Sigmoid colon (tissue), 7 donors: ENCODE data around the gene NCBP3. TPM values are rescaled to one million over a fixed set of nuclear protein-coding genes. Genes with fewer than 3 reads are reported as not detected.
A peak's percentile ranks its signal among the peaks of the same experiment; 100 is the strongest.

ENCODE experiments used
- DNase-seq: peaks from one replicate; pipeline ENCODE4 v3.0.0-alpha.2; 2019
- H3K27ac ChIP-seq, 4 donors: fragments of 200-600 bp; sonication (generic); one replicate each; pipeline ENCODE4 v1.5.1; 2016 to 2019; ENCODE audit warnings: mild to moderate bottlenecking in 1 of 4
- H3K27me3 ChIP-seq, 3 donors: fragments of 200-600 bp; sonication (generic); one replicate each; pipeline ENCODE4 v1.5.1; 2019; ENCODE audit warnings: mild to moderate bottlenecking in 1 of 3
- H3K36me3 ChIP-seq, 4 donors: fragments of 200-600 bp; sonication (generic); one replicate each; pipeline ENCODE4 v1.5.1; 2016 to 2019
- H3K4me1 ChIP-seq, 4 donors: fragments of 200-600 bp; sonication (generic); one replicate each; pipeline ENCODE4 v1.5.1; 2017 to 2019
- H3K4me3 ChIP-seq, 4 donors: fragments of 200-600 bp; sonication (generic); one replicate each; pipeline ENCODE4 v1.5.1; 2017 to 2019; ENCODE audit warnings: mild to moderate bottlenecking in 2 of 4, moderate library complexity in 1 of 4
- H3K9me3 ChIP-seq, 4 donors: fragments of 200-600 bp in 3 of 4; sonication (generic) in 3 of 4; one replicate each; pipeline versions ENCODE4 v1.5.1 to v1.6.1; 2013 to 2019
- EP300 ChIP-seq, 4 donors: sonication (generic); formaldehyde crosslinking; IDR thresholded peaks; one replicate each; pipeline ENCODE4 v1.6.1; 2017; ENCODE audit warnings: antibody characterized with exemption in 4 of 4
- POLR2A ChIP-seq, 2 donors: fragments of 450-650 bp; IDR thresholded peaks; one replicate each; pipeline ENCODE4 v1.6.1; 2016; ENCODE audit warnings: antibody characterized with exemption in 2 of 2, mild to moderate bottlenecking in 2 of 2, moderate library complexity in 2 of 2
- POLR2AphosphoS5 ChIP-seq, 4 donors: sonication (generic); formaldehyde crosslinking; IDR thresholded peaks; one replicate each; pipeline ENCODE4 v1.6.1; 2017; ENCODE audit warnings: antibody characterized with exemption in 4 of 4
- WGBS, 2 donors: extraction: QIAGEN DNeasy Blood & Tissue Kit; methylation state at CpG; one replicate each; pipeline ENCODE4 v1.1.7; 2013; 5-methylcytosine and 5-hydroxymethylcytosine counted together
- intact Hi-C: fragments of 100-400 bp; cut with DNase I; formaldehyde crosslinking; loops from one replicate; pipeline ENCODE4 v1.15.1; 2023
- polyA plus RNA-seq, 3 donors: library from polyadenylated mRNA; stranded (reverse); fragments of 200-250 nt; gene quantifications; one replicate each; pipeline ENCODE4 v1.2.3, GENCODE V29; 2013
- total RNA-seq, 4 donors: library from RNA; depleted of rRNA; stranded (reverse); fragments of >200 nt; gene quantifications; one replicate each; pipeline ENCODE4 v1.1.0, GENCODE V29; 2016
- TF ChIP-seq, protein P1 (sequence below), 4 experiments: fragments of 450-650 bp in 3 of 4; fragments of 200-600 bp in 1 of 4; IDR thresholded peaks; one replicate each; pipeline ENCODE4 v1.5.1; 2016 to 2019; ENCODE audit warnings: antibody characterized with exemption in 4 of 4, mild to moderate bottlenecking in 3 of 4, moderate library complexity in 2 of 4
- donor health status: healthy with polysubstance abuse.
- donor health status: Bipolar disorder and iron deficiency.
- donor health status: healthy.

NCBP3 gene, protein sequence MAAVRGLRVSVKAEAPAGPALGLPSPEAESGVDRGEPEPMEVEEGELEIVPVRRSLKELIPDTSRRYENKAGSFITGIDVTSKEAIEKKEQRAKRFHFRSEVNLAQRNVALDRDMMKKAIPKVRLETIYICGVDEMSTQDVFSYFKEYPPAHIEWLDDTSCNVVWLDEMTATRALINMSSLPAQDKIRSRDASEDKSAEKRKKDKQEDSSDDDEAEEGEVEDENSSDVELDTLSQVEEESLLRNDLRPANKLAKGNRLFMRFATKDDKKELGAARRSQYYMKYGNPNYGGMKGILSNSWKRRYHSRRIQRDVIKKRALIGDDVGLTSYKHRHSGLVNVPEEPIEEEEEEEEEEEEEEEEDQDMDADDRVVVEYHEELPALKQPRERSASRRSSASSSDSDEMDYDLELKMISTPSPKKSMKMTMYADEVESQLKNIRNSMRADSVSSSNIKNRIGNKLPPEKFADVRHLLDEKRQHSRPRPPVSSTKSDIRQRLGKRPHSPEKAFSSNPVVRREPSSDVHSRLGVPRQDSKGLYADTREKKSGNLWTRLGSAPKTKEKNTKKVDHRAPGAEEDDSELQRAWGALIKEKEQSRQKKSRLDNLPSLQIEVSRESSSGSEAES
- total RNA-seq (10 to 100 TPM; 20.9 to 23.0 (median 21.7) TPM), polyA plus RNA-seq (10 to 100 TPM in 2 of 3 donors, 1 to 10 TPM in 1; 8.4 to 34.8 (median 11.6) TPM)

DNA sequence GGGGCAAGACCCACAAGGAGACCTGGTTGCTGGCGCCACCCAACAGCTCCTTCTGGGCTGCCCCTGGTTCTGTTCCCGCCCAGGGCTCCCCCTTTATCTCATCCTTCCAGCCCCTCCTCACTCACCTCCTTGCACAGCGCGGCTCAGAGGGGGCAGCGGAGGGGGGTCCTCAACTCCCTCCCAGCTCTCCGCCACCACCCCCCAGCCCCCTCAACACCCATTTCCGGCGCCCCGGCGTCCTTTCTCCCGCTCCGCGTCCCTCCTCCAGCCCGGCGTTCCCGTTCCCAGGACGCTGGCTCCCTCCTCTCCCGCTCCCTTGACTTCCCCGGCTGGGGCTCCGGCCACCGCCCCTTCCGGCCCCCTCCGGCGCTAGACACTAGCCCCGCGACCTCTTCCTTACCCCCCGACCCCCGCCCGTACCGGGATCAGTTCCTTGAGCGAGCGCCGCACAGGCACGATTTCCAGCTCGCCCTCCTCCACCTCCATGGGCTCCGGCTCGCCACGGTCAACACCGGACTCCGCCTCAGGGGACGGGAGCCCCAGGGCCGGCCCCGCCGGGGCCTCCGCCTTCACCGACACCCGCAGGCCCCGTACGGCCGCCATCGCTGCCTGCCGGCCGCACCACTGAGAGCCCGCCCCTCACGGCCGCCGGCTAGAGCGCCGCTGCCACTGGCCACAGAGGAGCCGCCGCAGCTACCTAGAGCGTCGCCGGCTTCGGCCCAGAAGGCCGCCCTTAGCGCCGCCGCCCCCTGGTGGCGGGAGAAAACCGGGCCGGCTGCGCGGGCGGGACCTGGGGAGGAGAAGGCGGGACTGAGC lies at the start of gene NCBP3:
TSS of gene NCBP3 (minus strand) at position 626 of the 816 bp plus-strand sequence. CDS start at position 603, 23 bp downstream.
- peak; percentile 95 for DNase-seq
- Histone ChIP-seq H3K4me3 (peak within 1 kb of the TSS; percentile 78 to 100 (median 88)), H3K4me1 (peaks cover 0 to 22% (median 19%) of the 10 kb centered on the region in 4 donors), H3K27ac (peak within 1 kb of the TSS; percentile 91 to 97 (median 93)), H3K36me3 (peaks cover 0 to 30% (median 9%) of the 10 kb centered on the region in 4 donors), H3K9me3 (no peaks in the 10 kb centered on the region), H3K27me3 (no peaks in the 10 kb centered on the region)
- 1% methylated on average over 76 of the region's 76 CpGs for WGBS, 2 donors
- intact Hi-C loops, result loop anchor here (1.0 to 2.0 kb wide), 2 partner anchors 45 to 109 kb away; no protein-coding TSS in a partner anchor
- no peak for TF ChIP-seq EP300 (IDR thresholded peaks at IDR 0.05)
- TF ChIP-seq, protein P1, sequence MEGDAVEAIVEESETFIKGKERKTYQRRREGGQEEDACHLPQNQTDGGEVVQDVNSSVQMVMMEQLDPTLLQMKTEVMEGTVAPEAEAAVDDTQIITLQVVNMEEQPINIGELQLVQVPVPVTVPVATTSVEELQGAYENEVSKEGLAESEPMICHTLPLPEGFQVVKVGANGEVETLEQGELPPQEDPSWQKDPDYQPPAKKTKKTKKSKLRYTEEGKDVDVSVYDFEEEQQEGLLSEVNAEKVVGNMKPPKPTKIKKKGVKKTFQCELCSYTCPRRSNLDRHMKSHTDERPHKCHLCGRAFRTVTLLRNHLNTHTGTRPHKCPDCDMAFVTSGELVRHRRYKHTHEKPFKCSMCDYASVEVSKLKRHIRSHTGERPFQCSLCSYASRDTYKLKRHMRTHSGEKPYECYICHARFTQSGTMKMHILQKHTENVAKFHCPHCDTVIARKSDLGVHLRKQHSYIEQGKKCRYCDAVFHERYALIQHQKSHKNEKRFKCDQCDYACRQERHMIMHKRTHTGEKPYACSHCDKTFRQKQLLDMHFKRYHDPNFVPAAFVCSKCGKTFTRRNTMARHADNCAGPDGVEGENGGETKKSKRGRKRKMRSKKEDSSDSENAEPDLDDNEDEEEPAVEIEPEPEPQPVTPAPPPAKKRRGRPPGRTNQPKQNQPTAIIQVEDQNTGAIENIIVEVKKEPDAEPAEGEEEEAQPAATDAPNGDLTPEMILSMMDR (IDR thresholded peaks at IDR 0.05), result peak; percentile 86 to 92 (median 90)
- TF ChIP-seq POLR2A (IDR thresholded peaks at IDR 0.05), result peak; percentile 70 to 77
- peak; percentile 56 to 93 (median 88) for TF ChIP-seq POLR2AphosphoS5 (IDR thresholded peaks at IDR 0.05)

DNA sequence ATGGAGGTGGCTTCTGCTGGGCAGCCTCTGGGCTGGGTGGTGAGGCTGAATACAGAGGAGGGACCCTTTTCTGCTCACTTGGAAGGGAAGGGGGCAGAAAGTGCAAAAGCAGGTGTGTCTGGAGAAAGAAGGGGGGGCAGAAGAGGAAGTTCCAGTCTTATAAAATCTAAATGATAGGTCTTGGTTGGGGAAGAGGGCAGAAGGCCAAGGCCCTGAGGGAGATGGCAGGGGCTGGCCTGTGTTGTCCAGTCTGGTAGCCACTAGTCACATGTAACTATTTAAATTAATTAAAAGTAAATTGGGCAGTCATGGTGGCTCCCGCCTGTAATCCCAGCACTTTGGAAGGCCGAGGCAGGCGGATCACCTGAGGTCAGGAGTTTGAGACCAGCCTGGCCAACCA lies 49.3 kb upstream of the NCBP3 start:
- Histone ChIP-seq H3K27me3 (no peaks in the 10 kb centered on the region), H3K4me3 (no peak overlapping the region), H3K4me1 (peaks cover 0 to 46% (median 44%) of the 10 kb centered on the region in 4 donors), H3K9me3 (no peaks in the 10 kb centered on the region), H3K27ac (peak overlapping the region; percentile 8 to 96 (median 51)), H3K36me3 (no peaks in the 10 kb centered on the region)
- DNase-seq, result no peak
- 97% methylated on average over 3 of the region's 3 CpGs for WGBS, 2 donors
- TF ChIP-seq POLR2AphosphoS5 (IDR thresholded peaks at IDR 0.05), result no peak
- no peak for TF ChIP-seq EP300 (IDR thresholded peaks at IDR 0.05)
- intact Hi-C loops, result no loop called here

DNA sequence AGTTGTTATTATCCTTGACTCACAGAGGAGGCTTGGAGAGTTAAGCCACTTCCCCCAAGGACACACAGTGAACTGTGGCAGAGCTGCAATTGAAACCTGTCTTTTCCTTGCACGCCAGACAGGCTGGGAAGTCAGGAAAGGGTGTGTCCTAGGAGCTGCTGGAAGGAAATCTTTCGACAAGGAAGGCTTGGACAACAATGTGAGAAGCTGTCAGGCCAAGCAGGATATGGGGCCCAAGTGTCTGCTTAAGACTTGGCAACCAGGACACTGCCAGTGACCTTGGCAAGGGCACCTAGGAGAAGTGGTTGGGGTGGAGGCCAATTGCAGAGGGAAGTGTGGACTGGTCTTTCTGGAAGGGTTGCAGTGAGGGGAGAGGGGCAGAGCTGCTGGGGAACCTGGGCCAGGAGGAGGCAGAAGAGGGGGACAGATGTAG lies 48.9 kb upstream of the NCBP3 start:
- H3K4me3 ChIP-seq, result no peak overlapping the region
- no peaks in the 10 kb centered on the region for H3K36me3 ChIP-seq
- H3K4me1 ChIP-seq, result peaks cover 0 to 50% (median 48%) of the 10 kb centered on the region in 4 donors
- peak overlapping the region; percentile 18 to 96 (median 86) for H3K27ac ChIP-seq
- no peaks in the 10 kb centered on the region for H3K27me3 ChIP-seq
- 10 to 48% methylated on average over 2 of the region's 2 CpGs for WGBS, 2 donors
- no peak for DNase-seq
- intact Hi-C loops, result loop anchor here (5.0 kb wide), 1 partner anchor 52 kb away; no protein-coding TSS in a partner anchor
- TF ChIP-seq POLR2AphosphoS5 (IDR thresholded peaks at IDR 0.05) (peak in 1 of 4 donors; percentile 40), EP300 (IDR thresholded peaks at IDR 0.05) (no peak)
- TF ChIP-seq, protein P1 (IDR thresholded peaks at IDR 0.05), result no peak
- no peaks in the 10 kb centered on the region for H3K9me3 ChIP-seq

DNA sequence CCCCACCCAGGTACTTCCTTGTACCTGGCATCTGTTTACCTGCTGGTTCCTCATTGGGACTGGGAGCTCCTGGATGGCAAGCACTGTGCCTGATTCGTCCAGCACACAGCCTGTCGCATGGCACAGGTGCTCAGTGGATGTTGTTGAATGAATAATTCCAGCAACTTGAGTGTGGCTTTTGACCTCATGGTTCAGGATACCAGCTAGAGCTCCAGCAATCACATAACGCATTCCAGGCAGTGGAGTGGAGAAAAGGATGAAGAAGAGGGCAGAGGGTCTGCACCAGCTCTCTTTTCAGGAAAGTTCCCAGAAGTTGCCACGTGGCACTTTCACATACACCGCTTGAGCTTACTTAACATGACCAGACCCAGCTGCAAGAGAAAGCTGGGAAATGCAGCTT lies 48.1 kb upstream of the NCBP3 start:
- no peak for TF ChIP-seq EP300 (IDR thresholded peaks at IDR 0.05)
- TF ChIP-seq POLR2A (IDR thresholded peaks at IDR 0.05), result no peak
- TF ChIP-seq, protein P1 (IDR thresholded peaks at IDR 0.05), result no peak
- TF ChIP-seq POLR2AphosphoS5 (IDR thresholded peaks at IDR 0.05), result no peak
- WGBS, 2 donors, result 68 to 72% methylated on average over 5 of the region's 5 CpGs
- no peak for DNase-seq
- H3K27ac ChIP-seq, result peak overlapping the region; percentile 84 to 96 (median 90)
- no peaks in the 10 kb centered on the region for H3K27me3 ChIP-seq
- no peaks in the 10 kb centered on the region for H3K9me3 ChIP-seq
- intact Hi-C loops, result loop anchor here (5.0 kb wide), 1 partner anchor 53 kb away; no protein-coding TSS in a partner anchor
- H3K4me1 ChIP-seq, result peaks cover 0 to 58% (median 56%) of the 10 kb centered on the region in 4 donors
- no peak overlapping the region for H3K4me3 ChIP-seq
- no peaks in the 10 kb centered on the region for H3K36me3 ChIP-seq
